HG02588 (cell line): Measurements from ENCODE around the gene SCAF4.
"Not testable (repeated sequence)": the region's sequence is repeated elsewhere in the genome, so short reads cannot be mapped to it uniquely, and the experiment has no call there.

ENCODE experiments used
- ATAC-seq: cut with Tn5 transposase; IDR thresholded peaks from one replicate; pipeline ENCODE4 v1.9.1; 2021; ENCODE audit warnings: mild to moderate bottlenecking, moderate library complexity; ENCODE audit not compliant: unreplicated experiment

The SCAF4 gene

DNA sequence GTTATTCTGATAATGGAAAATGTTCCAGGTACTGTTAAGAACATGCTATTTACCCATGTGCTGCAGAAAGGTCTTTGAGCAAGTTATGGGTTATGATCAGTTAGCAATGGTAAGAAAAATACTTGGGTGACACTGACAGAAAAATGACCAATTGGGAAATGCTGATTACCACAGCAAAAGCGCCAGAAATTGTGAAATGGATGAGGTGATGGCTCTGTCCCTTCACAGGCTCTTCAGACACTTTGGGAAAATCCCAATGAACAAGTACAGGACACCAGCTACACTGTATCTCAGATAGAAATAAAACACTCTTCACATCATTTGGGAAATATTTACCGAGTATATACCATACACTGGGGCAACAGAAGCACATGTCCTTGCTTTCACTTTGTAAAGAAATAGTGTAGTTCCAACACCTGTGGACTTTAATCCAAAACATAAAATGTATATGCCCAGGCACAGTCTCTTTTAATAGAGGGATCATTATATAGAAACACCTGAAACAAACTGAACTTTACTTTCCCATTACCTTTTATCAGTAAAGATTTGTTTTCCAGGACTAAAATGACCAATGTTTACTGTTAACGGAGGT lies 58.5 kb downstream of the SCAF4 start:
- ATAC-seq = no peak

DNA sequence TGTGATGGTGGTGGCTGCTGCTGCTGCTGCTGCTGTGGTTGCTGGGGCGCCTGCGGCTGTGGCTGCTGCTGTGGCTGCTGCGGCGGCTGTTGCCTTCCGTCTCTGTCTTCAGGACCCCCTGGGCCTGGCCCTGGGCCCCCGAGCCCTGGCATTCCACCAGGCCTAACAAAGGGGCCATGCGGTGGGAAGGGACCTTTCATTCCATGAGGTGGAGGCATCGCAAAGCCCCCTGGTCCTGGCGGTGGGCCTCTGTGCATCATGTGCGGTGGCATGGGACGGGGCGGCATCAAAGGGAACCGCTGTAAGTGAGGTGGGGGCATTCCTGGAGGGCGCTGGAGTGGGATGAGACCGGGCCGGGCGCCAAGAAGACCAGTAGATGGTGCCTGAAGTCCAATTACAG lies 60.0 kb downstream of the SCAF4 start:
- no peak for ATAC-seq

- no peak for ATAC-seq
Observed at GRCh38 chr21:31671146-31671716, 60.7 kb downstream of the SCAF4 start.

- no peak for ATAC-seq
Observed at GRCh38 chr21:31670070-31670469, 61.8 kb downstream of the SCAF4 start.

DNA sequence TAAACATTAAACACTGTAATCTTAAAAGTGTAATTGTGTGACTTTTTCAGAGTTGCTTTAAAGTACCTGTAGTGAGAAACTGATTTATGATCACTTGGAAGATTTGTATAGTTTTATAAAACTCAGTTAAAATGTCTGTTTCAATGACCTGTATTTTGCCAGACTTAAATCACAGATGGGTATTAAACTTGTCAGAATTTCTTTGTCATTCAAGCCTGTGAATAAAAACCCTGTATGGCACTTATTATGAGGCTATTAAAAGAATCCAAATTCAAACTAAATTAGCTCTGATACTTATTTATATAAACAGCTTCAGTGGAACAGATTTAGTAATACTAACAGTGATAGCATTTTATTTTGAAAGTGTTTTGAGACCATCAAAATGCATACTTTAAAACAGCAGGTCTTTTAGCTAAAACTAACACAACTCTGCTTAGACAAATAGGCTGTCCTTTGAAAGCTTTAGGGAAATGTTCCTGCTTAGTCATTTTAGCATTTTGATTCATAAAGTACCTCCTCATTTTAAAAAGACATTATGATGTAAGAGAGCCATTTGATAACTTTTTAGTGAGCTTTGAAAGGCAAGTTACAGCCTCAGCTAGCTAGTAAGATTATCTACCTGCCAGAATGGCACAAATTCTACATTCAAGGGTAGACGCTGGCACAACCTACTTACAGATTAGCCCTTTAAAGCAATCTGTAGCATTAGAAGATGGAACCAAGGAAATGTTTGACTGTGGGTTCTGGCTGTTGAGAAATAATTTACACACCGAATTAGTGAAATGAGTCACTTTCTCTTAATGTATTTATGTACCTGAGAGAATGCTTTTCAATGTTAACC lies 63.0 kb downstream of the SCAF4 start:
- ATAC-seq = no peak

DNA sequence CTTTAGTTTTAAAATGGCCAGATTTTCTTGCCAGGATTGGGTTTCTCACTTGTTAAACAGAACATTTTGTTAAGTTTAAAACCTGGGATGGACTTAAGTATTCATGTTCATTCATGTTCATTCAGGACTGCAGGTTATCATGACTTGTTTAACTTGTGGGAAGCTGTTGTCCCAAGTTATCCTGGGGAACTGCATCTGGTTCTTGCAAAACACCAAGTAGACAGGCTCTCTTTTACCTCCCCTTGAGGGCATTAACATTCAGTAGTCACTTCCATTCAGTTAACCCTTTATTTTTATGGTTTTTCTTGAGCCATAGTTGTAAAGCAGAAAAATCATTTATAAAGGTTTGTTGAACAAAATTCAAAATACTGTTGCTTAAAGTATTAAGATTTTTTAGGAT lies 64.3 kb downstream of the SCAF4 start:
- ATAC-seq = no peak

GRCh38 chr21:31667132-31667531 lies 64.8 kb downstream of the SCAF4 start:
- no peak for ATAC-seq

GRCh38 chr21:31666445-31667010 lies 65.4 kb downstream of the SCAF4 start:
- no peak for ATAC-seq

DNA sequence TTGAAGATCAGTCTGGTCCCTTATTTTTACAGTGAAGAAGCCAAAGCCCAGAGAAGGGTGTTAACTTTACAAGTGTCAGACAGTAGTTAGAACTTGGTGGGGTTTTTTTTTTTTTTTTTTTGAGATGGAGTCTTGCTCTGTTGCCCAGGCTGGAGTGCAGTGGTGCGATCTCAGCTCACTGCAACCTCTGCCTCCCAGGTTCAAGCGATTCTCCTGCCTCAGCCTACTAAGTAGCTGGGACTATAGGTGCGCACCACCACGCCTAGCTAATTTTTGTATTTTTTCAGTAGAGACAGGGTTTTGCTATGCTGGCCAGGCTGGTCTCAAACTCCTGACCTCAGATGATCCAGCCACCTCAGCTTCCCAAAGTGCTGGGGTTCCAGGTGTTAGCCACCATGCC lies 66.0 kb downstream of the SCAF4 start:
- not testable (repeated sequence) for ATAC-seq

DNA sequence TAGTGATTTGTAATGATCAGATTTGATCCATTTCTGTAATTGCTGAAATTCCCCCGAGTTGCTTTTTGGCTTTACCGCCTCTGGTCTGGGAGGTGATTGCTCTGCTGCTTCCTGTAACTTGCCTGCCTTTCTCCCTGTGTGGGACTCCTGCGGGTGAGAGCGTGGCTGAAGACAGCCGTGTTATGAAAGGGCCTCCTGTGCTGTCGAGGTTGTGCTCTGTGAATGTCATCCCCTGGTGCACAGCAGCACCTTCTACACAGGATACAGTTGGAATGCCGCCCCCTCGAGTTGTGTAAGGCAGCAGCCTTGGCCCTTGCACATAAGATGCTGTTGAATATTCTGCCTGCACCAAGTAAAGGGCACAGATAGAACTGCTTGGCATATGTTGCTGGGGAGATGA lies 66.5 kb downstream of the SCAF4 start:
- no peak for ATAC-seq

DNA sequence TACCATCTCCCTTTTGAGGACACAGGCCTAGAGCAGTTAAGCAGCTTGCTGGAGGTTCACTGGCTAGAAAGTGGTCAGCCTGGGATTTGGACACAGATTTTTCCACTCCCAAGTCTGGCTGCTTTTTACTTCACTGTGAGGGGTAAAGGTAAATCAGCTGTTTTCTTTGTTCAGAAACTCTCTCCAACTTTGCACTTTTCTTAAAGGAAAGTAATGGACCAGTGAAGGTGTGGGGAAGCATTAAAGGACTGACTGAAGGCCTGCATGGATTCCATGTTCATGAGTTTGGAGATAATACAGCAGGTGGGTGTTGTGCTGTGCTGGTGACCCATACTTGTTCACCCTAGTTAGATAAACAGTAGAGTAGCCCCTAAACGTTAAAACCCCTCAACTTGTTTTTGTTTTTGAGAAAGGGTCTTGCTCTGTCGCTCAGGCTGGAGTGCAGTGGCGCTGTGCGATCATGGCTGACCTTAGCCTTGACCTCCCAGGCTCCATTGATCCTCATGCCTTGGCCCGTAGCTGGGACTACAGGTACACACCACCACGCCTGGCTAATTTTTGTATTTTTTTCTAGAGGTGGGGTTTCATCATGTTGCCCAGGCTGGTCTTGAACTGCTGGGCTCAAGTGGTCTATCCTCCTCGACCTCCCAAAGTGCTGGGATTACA lies 68.2 kb downstream of the SCAF4 start:
- ATAC-seq = no peak

GRCh38 chr21:31660591-31660990 lies 71.3 kb downstream of the SCAF4 start:
- no peak for ATAC-seq

DNA sequence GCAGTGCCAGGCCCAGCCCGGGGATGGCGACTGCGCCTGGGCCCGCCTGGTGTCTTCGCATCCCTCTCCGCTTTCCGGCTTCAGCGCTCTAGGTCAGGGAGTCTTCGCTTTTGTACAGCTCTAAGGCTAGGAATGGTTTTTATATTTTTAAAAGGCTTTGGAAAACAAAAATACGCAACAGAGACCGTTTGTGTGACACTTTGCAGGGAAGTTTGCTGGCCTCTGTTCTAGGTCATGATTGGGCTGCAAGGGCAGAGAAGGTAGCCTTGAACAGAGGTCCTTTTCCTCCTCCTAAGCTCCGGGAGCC lies 71.7 kb downstream of the SCAF4 start:
- peak; percentile 23 for ATAC-seq

- peak; percentile 94 for ATAC-seq
Observed at GRCh38 chr21:31659536-31660258, 72.2 kb downstream of the SCAF4 start, which contains the start of gene SOD1. Gene SOD1 (plus strand): TSS chr21:31659693. CDS start chr21:31659770, 77 bp downstream.

DNA sequence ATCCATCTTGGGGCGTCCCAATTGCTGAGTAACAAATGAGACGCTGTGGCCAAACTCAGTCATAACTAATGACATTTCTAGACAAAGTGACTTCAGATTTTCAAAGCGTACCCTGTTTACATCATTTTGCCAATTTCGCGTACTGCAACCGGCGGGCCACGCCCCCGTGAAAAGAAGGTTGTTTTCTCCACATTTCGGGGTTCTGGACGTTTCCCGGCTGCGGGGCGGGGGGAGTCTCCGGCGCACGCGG lies 72.7 kb downstream of the SCAF4 start:
- peak; percentile 18 for ATAC-seq

- no peak for ATAC-seq
Observed at GRCh38 chr21:31658053-31658452, 73.9 kb downstream of the SCAF4 start.

DNA sequence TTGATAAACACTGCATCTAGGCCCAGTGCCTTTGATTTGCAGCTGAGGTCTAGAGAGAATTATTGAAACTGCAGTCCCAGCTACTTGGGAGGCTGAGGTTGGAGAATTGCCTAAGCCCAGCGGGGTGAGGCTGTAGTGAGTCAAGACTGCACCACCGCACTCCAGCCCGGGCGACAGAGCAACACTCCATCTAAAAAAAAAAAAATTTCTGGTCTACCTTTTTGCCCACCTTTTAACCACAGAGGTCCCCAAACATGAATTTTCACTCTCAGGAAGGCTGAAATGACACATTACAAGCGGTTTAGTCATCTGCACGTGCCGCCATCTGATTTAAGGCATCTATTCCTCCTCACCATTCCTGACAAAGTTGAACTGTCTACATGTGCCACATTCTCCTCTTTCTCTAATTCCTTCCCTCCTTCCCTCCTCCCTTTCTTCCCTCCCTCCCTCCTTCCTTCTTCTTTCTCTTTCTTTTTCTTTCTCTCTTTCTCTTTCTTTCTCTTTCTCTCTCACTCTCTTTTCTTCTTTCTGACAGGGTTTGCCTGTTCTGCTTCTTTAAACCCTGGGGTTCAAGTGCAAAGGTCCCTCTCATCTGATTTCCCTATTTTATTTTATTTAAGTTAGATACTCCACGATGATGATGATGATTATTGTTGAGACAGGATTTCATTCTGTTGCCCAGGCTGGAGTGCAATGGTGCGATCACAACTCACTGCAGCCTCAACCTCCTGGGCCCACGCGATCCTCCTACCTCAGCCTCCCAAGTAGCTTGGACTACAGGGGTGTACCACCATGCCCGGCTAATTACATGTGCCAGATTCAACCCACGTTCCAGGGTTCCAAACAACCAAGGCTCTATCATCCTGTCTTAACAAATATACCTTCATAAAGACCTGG lies 75.5 kb downstream of the SCAF4 start:
- no peak for ATAC-seq

- ATAC-seq = not testable (repeated sequence)
Observed at GRCh38 chr21:31654821-31655580, 76.9 kb downstream of the SCAF4 start.

DNA sequence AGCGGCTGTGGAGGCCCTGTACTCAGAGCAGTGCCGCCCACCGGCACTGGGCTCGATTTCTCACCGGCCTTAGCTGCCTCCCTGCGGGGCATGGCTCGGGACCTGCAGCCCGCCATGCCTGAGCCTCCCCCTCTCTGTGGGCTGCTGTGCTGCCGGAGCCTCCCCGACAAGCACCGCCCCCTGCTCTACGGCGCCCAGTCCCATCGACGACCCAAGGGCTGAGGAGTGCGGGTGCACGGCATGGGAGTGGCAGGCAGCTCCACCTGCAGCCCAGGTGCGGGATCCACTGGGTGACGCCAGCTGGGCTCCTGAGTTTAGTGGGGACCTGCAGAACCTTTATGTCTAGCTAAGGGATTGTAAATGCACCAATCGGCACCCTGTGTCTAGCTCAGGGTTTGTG lies 77.6 kb downstream of the SCAF4 start:
- no peak for ATAC-seq
